GM12874 (cell line): ENCODE measurements around the gene WIPF3.

ENCODE experiments used
- CTCF ChIP-seq: IDR thresholded peaks from 2 replicates; pipeline ENCODE4 v1.5.1; 2011; ENCODE audit warnings: low read depth, mild to moderate bottlenecking, control low read depth, low read length, moderate library complexity; ENCODE audit not compliant: insufficient read depth

The WIPF3 gene

DNA sequence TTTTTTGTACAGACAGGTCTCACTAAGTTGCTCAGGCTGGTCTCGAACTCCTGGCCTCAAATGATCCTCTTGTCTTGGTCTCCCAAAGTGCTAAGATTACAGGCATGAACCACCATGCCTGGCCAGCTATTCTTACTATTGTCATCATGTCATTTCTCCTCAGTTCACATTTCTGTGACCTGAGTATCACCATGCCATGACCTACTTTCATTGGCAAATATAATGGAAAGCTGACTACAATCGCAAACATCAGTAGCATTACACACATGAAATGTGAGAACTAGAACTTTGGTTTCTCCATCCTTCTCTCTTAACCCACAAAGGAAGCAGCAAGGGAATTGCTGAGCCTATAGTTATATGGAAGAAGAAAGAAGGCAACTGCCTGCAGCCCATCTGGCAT, 26.0 kb upstream of the WIPF3 start:
- TF ChIP-seq CTCF = no peak

DNA sequence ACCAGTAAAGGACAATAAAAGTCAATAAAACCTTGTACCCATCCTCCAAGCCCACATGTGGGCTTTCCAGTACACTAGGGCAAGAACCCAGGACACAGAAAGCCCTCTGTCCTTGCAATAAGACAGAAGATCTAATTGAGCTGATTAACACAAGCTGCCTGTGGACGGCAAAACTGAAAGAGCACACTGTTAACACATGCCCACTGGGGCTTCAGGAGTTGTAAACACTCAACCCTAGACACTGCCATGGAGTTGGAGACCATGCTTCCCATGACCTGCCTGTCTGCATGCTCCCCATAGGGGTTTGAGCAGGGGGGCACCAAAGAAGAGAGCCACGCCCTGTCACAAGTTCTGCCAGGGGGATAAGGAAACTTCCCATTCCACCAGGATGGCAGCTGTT, 22.6 kb upstream of the WIPF3 start:
- TF ChIP-seq CTCF = no peak

DNA sequence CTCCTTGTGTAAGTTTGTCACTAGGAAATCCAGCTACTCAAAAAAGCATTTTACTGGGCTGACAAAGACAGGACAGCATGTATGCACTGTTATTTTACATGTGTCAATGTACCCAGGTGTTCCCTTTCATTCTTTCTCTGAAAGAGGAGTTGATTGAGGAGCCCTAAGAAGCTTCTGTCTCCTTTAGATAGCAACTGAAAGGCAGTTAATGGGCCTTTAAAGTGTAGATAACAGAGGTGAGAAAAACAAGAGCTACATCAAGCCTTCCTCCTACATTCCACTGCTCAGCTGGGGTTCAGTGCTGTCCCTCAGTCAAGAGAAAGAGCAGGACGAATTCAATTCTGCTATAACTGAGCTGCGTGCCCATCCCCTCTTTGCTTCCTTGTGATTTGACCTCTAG, 12.8 kb upstream of the WIPF3 start:
- no peak for TF ChIP-seq CTCF

DNA sequence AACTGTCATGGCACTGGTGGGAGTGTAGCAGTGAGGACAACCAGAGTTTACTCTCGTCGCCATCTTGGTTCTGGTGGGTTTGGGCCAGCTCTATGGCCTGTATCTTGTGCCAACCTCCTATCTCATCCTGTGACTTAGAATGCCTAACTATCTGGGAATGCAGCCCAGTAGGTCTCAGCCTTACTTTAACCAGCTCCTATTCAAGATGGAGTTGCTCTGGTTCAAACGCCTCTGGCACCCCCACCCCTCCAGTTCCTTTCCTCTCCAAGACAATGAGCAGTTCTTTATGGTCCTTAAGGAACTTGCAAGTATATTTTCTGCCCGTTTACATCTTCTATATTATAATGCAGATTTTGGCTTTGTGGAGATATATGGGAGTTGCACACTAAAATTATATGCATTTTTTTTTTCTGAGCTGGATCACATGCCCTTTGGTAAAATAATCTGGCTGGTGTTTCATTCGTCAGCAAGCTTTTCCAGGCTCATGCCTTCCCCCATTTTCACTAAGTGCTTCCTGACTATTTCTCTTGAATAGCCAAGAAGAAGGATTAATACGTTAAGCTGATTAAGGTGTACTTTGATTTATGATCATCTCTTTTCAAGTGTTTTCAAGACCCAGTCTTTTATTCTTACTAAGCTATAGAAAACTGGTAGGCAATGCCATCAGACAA, 11.2 kb upstream of the WIPF3 start:
- TF ChIP-seq CTCF = no peak

GRCh38 chr7:29795696-29796580, 10.4 kb upstream of the WIPF3 start:
- no peak for TF ChIP-seq CTCF

DNA sequence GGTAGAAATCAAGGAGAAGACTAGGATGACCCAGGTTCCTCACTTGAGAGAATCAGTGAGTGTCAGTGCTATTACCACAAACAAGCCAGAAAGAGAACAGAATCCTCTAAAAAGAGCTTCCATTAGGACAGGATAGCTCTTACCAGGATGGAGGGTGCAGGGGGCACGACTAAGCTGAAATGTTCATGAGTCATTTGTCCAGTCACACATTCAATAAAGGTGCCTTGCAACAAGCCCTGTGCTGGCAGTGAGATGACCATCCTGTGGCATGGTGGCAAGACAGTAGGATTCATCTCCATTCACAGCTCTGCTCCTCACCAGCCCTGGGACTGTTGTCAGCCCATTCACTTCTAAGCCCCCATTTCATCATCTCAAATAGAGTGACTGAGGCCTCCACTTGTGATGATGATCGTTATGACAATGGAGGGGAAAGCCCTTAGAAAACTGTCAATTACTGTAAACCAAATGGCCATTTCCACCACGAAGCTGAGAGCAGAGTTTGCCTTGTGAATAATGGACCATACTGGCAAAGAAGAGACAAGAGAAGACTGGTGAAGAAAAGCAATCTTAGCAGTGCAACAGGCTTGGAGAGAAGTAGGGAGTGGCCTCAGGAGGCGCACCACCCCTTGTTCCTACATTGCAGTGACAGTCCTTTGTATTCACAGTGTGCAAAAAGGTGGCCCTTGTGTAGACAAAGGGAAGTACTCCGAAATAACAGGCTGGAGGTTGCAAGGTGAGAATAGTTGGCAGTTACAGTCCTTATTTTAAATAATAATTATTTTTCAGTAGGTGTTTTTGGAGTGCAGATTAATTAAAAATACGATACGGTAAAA, 9.0 kb upstream of the WIPF3 start:
- no peak for TF ChIP-seq CTCF

- no peak for TF ChIP-seq CTCF
Measured at GRCh38 chr7:29798422-29798821, 7.9 kb upstream of the WIPF3 start.
